ENCODE data around the gene NPC1.

The NPC1 gene

DNA sequence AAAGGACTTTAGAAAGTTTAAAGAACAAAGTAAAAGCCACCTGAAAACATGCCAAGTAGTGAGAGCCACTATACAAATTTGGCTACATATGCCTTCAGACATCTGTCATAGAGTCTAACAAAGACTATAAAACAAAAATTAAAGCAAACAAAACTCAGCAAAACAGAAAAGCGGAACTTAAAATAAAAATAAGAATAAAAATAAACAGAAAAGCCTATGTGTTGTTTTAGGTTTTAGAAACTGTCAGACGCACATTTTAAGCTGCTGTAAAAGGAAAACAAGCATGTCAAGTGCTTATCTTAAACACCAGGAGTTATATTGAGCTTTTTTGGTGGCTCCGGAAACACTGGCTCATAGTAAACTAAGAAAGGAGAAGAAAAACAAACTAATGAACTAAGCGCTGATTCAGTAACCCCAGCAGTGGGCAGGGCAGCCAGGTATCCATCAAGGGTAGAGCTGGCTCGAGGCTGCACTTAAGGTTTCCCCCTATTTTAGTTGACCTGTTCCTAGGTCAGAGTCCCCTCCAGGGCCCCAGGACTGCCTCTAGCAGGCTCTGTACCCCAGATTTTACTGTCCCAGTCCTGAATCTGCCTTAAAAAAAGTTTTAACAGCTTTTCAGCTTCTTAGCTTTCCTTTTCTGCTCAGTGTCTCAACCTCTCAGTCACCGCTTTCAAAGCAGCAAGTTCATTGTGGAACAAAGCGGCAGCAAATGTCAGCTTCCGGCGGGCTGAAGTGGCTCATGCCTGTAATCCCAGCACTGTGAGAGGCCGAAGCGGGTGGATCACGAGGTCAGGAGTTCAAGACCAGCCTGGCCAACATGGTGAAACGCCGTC, 98.4 kb downstream of the NPC1 start:
- DNase-seq (ENCODE audit: low read depth in 2 of 2), result no peak

DNA sequence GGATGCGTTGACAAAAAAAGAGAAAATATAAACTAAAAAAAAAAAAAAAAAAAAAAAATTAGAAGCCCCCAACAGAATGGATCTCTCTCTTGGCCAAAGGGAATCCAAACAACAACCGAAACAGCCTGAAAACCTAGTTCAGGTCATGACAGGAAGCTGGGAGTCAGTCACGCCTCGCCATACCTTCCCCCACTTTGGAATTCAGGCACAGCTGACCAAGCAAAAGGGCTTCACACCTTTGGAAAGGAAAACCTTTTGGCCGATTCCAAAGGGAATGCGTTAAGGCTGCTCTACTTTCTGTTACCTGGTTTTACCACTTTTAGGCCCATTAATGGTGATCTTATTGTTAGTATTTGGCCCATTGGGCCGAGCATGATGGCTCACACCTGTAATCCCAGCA, 100.9 kb downstream of the NPC1 start:
- no peak for DNase-seq (ENCODE audit: low read depth in 2 of 2)

DNA sequence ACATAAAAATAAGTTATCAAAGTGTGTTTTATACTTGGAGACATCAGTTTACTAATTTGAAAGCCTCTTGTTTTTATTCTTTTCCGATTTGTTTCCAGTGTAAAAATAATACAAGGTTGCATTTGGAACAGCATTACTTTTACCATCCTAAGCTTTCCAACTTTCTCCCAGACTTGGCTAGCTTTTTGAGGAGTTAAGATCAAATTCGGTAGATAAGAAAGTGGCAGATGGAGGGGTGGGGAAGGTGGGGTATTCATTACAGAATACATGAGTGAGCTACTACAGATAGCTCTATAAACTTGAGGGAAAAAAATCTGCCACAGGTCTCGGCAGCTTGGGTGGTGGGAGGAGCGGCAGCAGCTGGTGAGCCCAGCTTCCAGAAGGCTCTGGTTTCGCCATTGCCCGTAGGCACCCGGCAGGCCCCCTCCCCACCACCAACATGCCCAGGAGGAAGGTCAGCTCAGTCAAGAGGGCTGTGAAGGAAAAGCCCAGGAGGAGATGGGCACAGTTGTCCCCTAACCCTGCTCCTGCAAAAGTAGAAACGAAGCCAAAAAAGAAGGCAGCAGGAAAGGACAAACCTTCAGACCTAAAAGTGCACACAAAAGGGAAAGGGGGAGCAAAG, 101.6 kb downstream of the NPC1 start:
- no peak for DNase-seq (ENCODE audit: low read depth in 2 of 2)

All from stimulated activated CD4-positive, alpha-beta T cell treated with anti-CD3 and anti-CD28 coated beads, Interleukin-1b, Interleukin-23, amount 100 ng/mL, for 1 hour (primary cell).